Measurements from ENCODE around the gene PSMD6. TPM values are rescaled to one million over a fixed set of nuclear protein-coding genes. Genes with fewer than 3 reads are reported as not detected.

The PSMD6 gene
- polyA plus RNA-seq, 1 experiment: 47.8 TPM

DNA sequence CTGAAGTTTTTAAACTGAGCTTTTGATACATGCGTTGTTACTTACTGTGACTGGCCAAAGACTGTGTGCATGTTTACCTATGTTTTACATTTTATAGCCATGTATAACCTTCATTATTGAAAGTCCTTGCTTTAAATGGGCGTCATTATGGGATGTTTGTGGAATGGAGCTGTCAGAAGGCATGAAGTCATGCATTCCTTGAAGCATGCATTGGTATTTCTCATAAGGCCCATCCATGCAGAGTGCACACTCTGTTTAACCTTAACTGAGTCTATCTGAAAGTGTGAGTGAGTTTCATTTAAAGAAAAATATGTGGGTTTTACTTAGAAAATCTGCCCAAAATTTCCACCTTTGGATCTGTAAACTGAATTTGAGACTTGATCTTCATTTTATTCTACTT is 51.1 kb downstream of the PSMD6 start:
- Histone ChIP-seq H3K27me3 (ENCODE audit: control insufficient read depth, insufficient read depth, low read length) (no peaks in the 10 kb centered on the region), H3K36me3 (ENCODE audit: control insufficient read depth, insufficient read depth, low read length) (no peaks in the 10 kb centered on the region), H3K4me3 (ENCODE audit: low read depth, low read length) (no peak overlapping the region)
- ChIA-PET CTCF (interaction anchor here (1.4 to 1.9 kb wide), 3 partner anchors 8 to 21 kb away, joined by 5 to 9 read pairs (median 8); no protein-coding TSS in a partner anchor), POLR2A (no interaction called here)
- no peak for DNase-seq (ENCODE audit: low read depth)
- TF ChIP-seq, protein P1, sequence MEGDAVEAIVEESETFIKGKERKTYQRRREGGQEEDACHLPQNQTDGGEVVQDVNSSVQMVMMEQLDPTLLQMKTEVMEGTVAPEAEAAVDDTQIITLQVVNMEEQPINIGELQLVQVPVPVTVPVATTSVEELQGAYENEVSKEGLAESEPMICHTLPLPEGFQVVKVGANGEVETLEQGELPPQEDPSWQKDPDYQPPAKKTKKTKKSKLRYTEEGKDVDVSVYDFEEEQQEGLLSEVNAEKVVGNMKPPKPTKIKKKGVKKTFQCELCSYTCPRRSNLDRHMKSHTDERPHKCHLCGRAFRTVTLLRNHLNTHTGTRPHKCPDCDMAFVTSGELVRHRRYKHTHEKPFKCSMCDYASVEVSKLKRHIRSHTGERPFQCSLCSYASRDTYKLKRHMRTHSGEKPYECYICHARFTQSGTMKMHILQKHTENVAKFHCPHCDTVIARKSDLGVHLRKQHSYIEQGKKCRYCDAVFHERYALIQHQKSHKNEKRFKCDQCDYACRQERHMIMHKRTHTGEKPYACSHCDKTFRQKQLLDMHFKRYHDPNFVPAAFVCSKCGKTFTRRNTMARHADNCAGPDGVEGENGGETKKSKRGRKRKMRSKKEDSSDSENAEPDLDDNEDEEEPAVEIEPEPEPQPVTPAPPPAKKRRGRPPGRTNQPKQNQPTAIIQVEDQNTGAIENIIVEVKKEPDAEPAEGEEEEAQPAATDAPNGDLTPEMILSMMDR (IDR thresholded peaks at IDR 0.05; ENCODE audit: insufficient read depth, low read depth, low read length): no peak

DNA sequence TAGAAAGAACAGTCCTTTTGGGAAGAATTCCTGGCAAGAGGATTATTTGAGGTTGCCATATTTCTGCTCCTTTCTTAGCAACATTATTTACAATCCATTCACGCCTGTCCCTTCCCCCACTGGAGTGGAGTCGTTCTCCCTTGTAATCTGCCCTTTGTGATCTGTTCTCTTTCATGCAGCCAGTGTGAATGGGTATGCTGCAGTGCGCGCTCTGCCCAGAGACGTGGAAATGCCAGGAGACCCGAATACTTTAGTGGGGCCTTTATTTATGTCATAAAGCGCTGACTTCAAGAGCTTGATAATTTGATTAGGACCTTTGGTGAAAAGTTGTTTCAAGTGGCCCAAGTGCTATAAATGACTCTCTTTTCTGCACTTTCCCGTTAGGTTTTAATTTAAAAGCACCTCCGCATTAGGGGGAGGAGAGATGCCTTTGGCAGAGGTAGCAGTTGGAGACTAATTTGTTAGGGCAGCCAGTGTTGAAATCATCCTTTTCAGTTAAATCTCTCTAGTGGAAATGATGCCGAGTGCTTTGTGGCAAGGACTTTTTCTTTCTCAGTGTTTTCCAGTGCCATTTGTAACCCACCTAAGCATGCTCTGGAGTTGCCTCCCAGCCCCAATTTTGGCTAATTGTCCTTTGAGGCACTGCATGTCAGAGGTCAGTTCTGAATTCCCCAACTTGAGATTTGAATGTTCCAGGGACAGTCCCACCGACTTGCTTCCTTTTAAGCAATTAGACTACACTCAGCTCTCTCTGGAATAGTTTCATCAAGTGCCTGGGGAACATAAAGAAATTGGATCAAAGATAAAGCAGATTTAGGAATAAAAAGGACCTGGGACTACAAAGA is 52.4 kb downstream of the PSMD6 start:
- ChIA-PET POLR2A (no interaction called here), CTCF (no interaction called here)
- H3K36me3 ChIP-seq (ENCODE audit: control insufficient read depth, insufficient read depth, low read length): no peaks in the 10 kb centered on the region
- no peak overlapping the region for H3K4me3 ChIP-seq (ENCODE audit: low read depth, low read length)
- TF ChIP-seq, protein P1 (IDR thresholded peaks at IDR 0.05; ENCODE audit: insufficient read depth, low read depth, low read length): no peak
- H3K27me3 ChIP-seq (ENCODE audit: control insufficient read depth, insufficient read depth, low read length): no peaks in the 10 kb centered on the region
- no peak for DNase-seq (ENCODE audit: low read depth)

DNA sequence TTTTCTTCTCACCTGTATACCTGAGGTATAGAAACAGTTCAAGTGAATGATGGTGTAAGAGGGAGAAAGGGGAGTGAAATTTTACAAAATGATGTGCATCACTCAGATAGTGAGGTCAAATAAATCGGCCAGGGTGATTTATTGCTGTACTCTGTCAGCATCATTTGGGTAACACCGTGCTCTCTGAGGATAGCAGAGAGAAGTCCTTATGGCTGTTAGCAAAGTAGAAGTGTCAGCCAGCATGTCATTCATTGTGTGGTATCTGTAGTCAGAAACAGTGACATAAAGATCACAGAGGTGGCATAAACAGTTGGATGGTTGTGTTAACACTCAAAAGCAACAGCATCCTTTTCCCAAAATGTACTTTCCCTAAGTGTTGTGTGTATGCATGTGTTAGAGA is 53.4 kb downstream of the PSMD6 start:
- TF ChIP-seq, protein P1 (IDR thresholded peaks at IDR 0.05; ENCODE audit: insufficient read depth, low read depth, low read length): no peak
- Histone ChIP-seq H3K36me3 (ENCODE audit: control insufficient read depth, insufficient read depth, low read length) (no peaks in the 10 kb centered on the region; the same call in 1 of the 2 replicates), H3K27me3 (ENCODE audit: control insufficient read depth, insufficient read depth, low read length) (no peaks in the 10 kb centered on the region), H3K4me3 (ENCODE audit: low read depth, low read length) (no peak overlapping the region)
- DNase-seq (ENCODE audit: low read depth): no peak
- ChIA-PET POLR2A (no interaction called here), CTCF (no interaction called here)

DNA sequence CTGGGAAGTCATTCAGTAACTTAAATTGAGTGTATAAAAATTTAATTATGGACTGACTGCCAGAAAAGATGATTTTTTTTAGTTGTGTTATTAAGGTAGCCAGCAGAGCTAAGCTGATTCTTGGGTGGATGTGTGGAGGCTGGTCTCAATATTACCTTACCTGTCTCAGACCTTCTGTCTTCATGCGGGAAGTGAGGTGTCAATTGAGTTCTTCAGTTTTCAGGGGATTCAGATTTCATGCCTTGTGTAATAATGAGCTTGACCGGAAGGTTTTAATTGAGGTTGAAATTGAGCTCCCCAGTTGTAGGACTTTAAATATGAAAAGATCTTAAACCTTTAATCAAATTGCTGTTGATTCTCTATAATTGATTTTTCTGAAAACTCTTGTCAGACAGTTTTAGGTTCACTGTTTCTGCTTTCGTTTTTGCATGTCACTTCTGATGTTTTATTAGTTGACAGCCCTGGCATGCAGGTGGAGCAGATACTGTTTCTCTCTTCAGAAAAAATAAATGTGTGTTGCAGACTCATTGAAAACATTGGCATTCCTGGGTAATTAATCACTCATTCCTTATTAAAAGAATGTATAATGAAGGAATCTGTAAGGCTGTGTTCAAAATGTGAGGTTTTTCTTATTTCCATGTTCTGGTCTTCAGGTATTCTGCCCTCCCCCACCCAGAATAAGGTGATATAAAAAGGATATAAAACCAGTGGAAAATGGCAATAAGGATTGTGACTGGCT is 54.5 kb downstream of the PSMD6 start:
- ChIA-PET POLR2A (no interaction called here), CTCF (interaction anchor here (0.6 to 2.0 kb wide), 4 partner anchors 12 to 93 kb away, joined by 3 to 8 read pairs (median 3); no protein-coding TSS in a partner anchor)
- no peak for DNase-seq (ENCODE audit: low read depth)
- TF ChIP-seq, protein P1 (IDR thresholded peaks at IDR 0.05; ENCODE audit: insufficient read depth, low read depth, low read length): no peak
- Histone ChIP-seq H3K36me3 (ENCODE audit: control insufficient read depth, insufficient read depth, low read length) (no peaks in the 10 kb centered on the region; the same call in 1 of the 2 replicates), H3K27me3 (ENCODE audit: control insufficient read depth, insufficient read depth, low read length) (no peaks in the 10 kb centered on the region), H3K4me3 (ENCODE audit: low read depth, low read length) (no peak overlapping the region)
